PC-3 (cell line): ENCODE data around the gene ARHGAP32. TPM values are rescaled to one million over a fixed set of nuclear protein-coding genes. Genes with fewer than 3 reads are reported as not detected.

Source experiments
- ATAC-seq: fragments of 200-7000 bp; cut with Tn5 transposase; 2 replicates; pipeline ENCODE4 v1.9.1; 2020; ENCODE audit warnings: mild to moderate bottlenecking, moderate library complexity
- BruUV-seq: library from RNA; stranded (reverse); fragments of 400-500 nt; replicated peaks from 2 replicates; lab custom pipeline; 2021; lab: Mats Ljungman, UMichigan
- CTCF ChIA-PET: fragments of 300-600 bp; sonication (Branson Sonifier 250); formaldehyde crosslinking; loops from one replicate; lab custom pipeline; 2022; ENCODE audit warnings: antibody characterized with exemption; lab: Charles Lee
- POLR2A ChIA-PET: fragments of 300-600 bp; sonication (Branson Sonifier 250); formaldehyde crosslinking; loops from one replicate; lab custom pipeline; 2022; ENCODE audit warnings: antibody characterized with exemption; ENCODE audit not compliant: unreplicated experiment; lab: Charles Lee
- DNase-seq: peaks from one replicate; pipeline ENCODE4 v3.0.0-alpha.2; 2015
- H2AFZ ChIP-seq: fragments of 300-600 bp; sonication (generic); 2 replicates; pipeline ENCODE4 v1.6.0; 2016; ENCODE audit warnings: antibody characterized with exemption, low read length
- H3F3A ChIP-seq: fragments of 300-600 bp; sonication (generic); one replicate; pipeline ENCODE4 v1.6.0; 2017; ENCODE audit warnings: antibody characterized with exemption, low read length, control low read depth, mild to moderate bottlenecking; ENCODE audit not compliant: unreplicated experiment
- H3K27ac ChIP-seq: fragments of 300-600 bp; sonication (generic); 2 replicates; pipeline ENCODE4 v1.5.1; 2016; ENCODE audit warnings: mild to moderate bottlenecking, low read length
- H3K27me3 ChIP-seq: fragments of 300-600 bp; sonication (generic); 2 replicates; pipeline ENCODE4 v1.6.1; 2016; ENCODE audit warnings: low read length, mixed read lengths
- H3K36me3 ChIP-seq: fragments of 300-600 bp; sonication (generic); 2 replicates; pipeline ENCODE4 v1.6.1; 2016; ENCODE audit warnings: low read depth, mixed run types, low read length, mixed read lengths
- H3K4me1 ChIP-seq: fragments of 300-600 bp; sonication (generic); 2 replicates; pipeline ENCODE4 v1.5.1; 2016; ENCODE audit warnings: low read length; ENCODE audit not compliant: insufficient read depth
- H3K4me2 ChIP-seq: fragments of 300-600 bp; sonication (generic); 2 replicates; pipeline ENCODE4 v1.6.0; 2016; ENCODE audit warnings: low read length
- H3K4me3 ChIP-seq: fragments of 300-600 bp; sonication (generic); 2 replicates; pipeline ENCODE4 v1.5.1; 2016; ENCODE audit warnings: mild to moderate bottlenecking, low read length, mixed read lengths
- H3K79me2 ChIP-seq: fragments of 300-600 bp; sonication (generic); 2 replicates; pipeline ENCODE4 v1.6.1; 2017; ENCODE audit warnings: low read length, mixed read lengths
- H3K9ac ChIP-seq: fragments of 300-600 bp; sonication (generic); 2 replicates; pipeline ENCODE4 v1.6.0; 2016; ENCODE audit warnings: mild to moderate bottlenecking, low read length
- H3K9me2 ChIP-seq: fragments of 300-600 bp; sonication (generic); replicated peaks from 2 replicates; pipeline ENCODE4 v1.6.1; 2016; ENCODE audit warnings: mixed run types, low read length, mixed read lengths
- H3K9me3 ChIP-seq: fragments of 300-600 bp; sonication (generic); 2 replicates; pipeline ENCODE4 v1.6.1; 2016; ENCODE audit warnings: low read length, mixed read lengths
- H4K20me1 ChIP-seq: fragments of 300-600 bp; sonication (generic); 2 replicates; pipeline ENCODE4 v1.6.1; 2016; ENCODE audit warnings: low read length, mixed read lengths
- CTCF ChIP-seq: fragments of 300-600 bp; sonication (generic); conservative IDR thresholded peaks from 2 replicates; pipeline ENCODE4 v1.5.1; 2017; ENCODE audit warnings: antibody characterized with exemption, low read depth, mild to moderate bottlenecking, low read length
- EZH2 ChIP-seq: fragments of 300-600 bp; sonication (generic); IDR thresholded peaks from one replicate; pipeline ENCODE4 v1.6.1; 2017; ENCODE audit warnings: antibody characterized with exemption, mild to moderate bottlenecking, low read length; ENCODE audit not compliant: unreplicated experiment
- EZH2phosphoT487 ChIP-seq: fragments of 300-600 bp; sonication (generic); IDR thresholded peaks from 2 replicates; pipeline ENCODE4 v1.6.1; 2018; ENCODE audit warnings: mild to moderate bottlenecking, antibody characterized with exemption, low read length, borderline replicate concordance
- intact Hi-C: fragments of 100-400 bp; cut with micrococcal nuclease; formaldehyde crosslinking; loops from 2 replicates; pipeline ENCODE4 v1.9.0; 2023
- total RNA-seq: library from RNA; depleted of rRNA; stranded (reverse); fragments of >200 nt; gene quantifications from 2 replicates; pipeline ENCODE4 v1.2.3, GENCODE V29; 2014

ARHGAP32 gene
- total RNA-seq, 1 experiment from 2014 or later = 13.7 TPM

DNA sequence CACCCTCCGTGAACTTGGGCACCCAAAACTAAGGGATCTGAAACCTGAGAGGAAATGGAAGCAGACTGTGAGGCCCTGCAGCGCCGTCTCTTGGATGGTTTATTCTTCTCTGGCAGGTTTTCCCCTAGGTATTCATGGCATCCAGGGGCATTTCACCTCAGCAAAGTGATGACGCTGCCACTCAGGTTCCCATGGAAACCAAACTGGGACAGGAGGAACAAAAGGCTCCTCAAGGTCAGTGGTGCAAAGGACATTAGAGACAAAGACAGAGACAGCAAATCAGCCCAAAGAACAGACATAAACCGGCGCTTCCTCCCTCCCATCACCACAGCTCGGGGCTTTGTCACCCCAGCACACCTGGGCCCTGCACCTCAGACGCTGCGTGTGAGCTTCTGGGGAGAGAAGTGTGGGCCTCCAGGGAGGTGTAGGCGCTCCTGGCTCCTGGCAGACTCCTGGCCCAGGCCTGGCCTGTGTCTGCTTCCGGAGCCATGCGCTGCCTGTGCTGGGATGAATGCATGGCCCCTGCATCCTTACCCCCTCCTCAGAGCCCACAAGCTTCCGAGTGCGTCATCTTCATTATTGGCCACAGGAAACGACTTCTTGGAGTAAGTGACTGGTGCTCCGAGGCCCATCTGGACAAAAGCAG, 255.4 kb downstream of the ARHGAP32 start:
- no TSS peak for BruUV-seq
- intact Hi-C loops = no loop called here
- ChIA-PET CTCF (no interaction called here), POLR2A (no interaction called here)
- no peak overlapping the region for H2AFZ ChIP-seq
- no peaks in the 10 kb centered on the region for H3K9me2 ChIP-seq
- no peaks in the 10 kb centered on the region for H3K27me3 ChIP-seq
- no peaks in the 10 kb centered on the region for H3K36me3 ChIP-seq
- TF ChIP-seq CTCF (no peak), EZH2phosphoT487 (no peak)
- H3K9ac ChIP-seq = no peak overlapping the region
- no peak overlapping the region for H3K27ac ChIP-seq
- no peaks in the 10 kb centered on the region for H3F3A ChIP-seq
- 0 out of 2 replicates have a peak, but pooled peaks cover under 1% of the 10 kb centered on the region for H3K4me1 ChIP-seq
- no peak overlapping the region for H3K4me3 ChIP-seq
- no peaks in the 10 kb centered on the region for H4K20me1 ChIP-seq
- no peak for DNase-seq
- H3K9me3 ChIP-seq = no peaks in the 10 kb centered on the region
- no peak overlapping the region for H3K4me2 ChIP-seq
- H3K79me2 ChIP-seq = no peaks in the 10 kb centered on the region
- ATAC-seq = no peak

- CTCF ChIA-PET = interaction anchor here (0.6 kb wide), 1 partner anchor 23 kb away, joined by 3 read pairs; no protein-coding TSS in a partner anchor
- Histone ChIP-seq H3K27ac (no peak overlapping the region), H3K36me3 (no peaks in the 10 kb centered on the region), H3F3A (no peaks in the 10 kb centered on the region), H3K79me2 (no peaks in the 10 kb centered on the region), H3K27me3 (no peaks in the 10 kb centered on the region), H2AFZ (no peak overlapping the region), H3K4me2 (no peak overlapping the region), H3K9ac (no peak overlapping the region), H3K9me3 (no peaks in the 10 kb centered on the region), H3K4me3 (no peak overlapping the region), H3K9me2 (no peaks in the 10 kb centered on the region), H4K20me1 (no peaks in the 10 kb centered on the region), H3K4me1 (no peaks in the 10 kb centered on the region)
- DNase-seq = no peak
- no peak for TF ChIP-seq EZH2
- TF ChIP-seq EZH2phosphoT487 = no peak
- TF ChIP-seq CTCF = no peak
- ATAC-seq = no peak
- POLR2A ChIA-PET = no interaction called here
- BruUV-seq = no TSS peak
- intact Hi-C loops = no loop called here
Observed at GRCh38 chr11:128934926-128935325, 257.2 kb downstream of the ARHGAP32 start.

DNA sequence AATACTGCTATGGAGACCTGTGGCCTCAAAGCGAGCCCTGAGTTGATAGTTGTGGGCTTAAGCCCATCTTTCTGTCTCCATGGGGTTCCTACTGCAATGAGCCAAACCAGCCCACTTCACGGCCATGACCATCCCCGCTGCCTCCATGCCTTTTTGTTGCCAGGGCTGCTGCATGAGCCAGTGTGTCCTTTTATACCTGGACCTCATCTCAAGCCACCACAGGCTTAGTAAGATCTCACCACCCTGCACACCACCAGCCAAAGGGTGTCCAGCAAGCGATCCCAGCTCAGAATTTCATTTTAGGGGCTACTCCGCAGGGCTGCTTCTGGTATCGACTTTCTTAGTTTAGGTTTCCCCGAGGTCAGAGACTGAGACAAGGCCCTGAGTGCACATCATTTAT, 257.8 kb downstream of the ARHGAP32 start:
- intact Hi-C loops = no loop called here
- H4K20me1 ChIP-seq = no peaks in the 10 kb centered on the region
- H3K4me2 ChIP-seq = no peak overlapping the region
- ChIA-PET CTCF (interaction anchor here (0.6 kb wide), 1 partner anchor 22 kb away, joined by 3 read pairs; no protein-coding TSS in a partner anchor), POLR2A (no interaction called here)
- no peaks in the 10 kb centered on the region for H3K9me3 ChIP-seq
- H3F3A ChIP-seq = no peaks in the 10 kb centered on the region
- no TSS peak for BruUV-seq
- H3K4me1 ChIP-seq = no peaks in the 10 kb centered on the region
- no peaks in the 10 kb centered on the region for H3K27me3 ChIP-seq
- H3K36me3 ChIP-seq = no peaks in the 10 kb centered on the region
- H3K27ac ChIP-seq = no peak overlapping the region
- no peak overlapping the region for H3K4me3 ChIP-seq
- no peaks in the 10 kb centered on the region for H3K9me2 ChIP-seq
- DNase-seq (no peak), ATAC-seq (no peak)
- no peak overlapping the region for H3K9ac ChIP-seq
- H3K79me2 ChIP-seq = no peaks in the 10 kb centered on the region
- TF ChIP-seq EZH2phosphoT487 (no peak), CTCF (no peak), EZH2 (no peak)
- H2AFZ ChIP-seq = no peak overlapping the region
